Measurements from ENCODE around the gene MFSD12.

MFSD12 gene

GRCh38 chr19:3557461-3558248 lies at the start of gene MFSD12:
Gene MFSD12, minus strand, starts transcription at chr19:3557586. Its CDS starts 183 bp downstream, at chr19:3557403.
- TF ChIP-seq CTCF (IDR thresholded peaks at IDR 0.05; ENCODE audit: control insufficient read depth, insufficient read depth, low read depth, low read length, missing control alignments), result no peak
- DNase-seq (ENCODE audit: low read depth), result peak; percentile 74
- peak within 1 kb of the TSS; percentile 81 for H3K4me3 ChIP-seq (ENCODE audit: control insufficient read depth, low read depth, low read length)

GRCh38 chr19:3606690-3607289 lies 49.4 kb upstream of the MFSD12 start, which contains the start of gene TBXA2R:
Gene TBXA2R, minus strand, starts transcription at chr19:3606875. Its CDS starts 6,241 bp downstream, at chr19:3600634.
- no peak for TF ChIP-seq CTCF (IDR thresholded peaks at IDR 0.05; ENCODE audit: control insufficient read depth, insufficient read depth, low read depth, low read length, missing control alignments)
- peak within 1 kb of the TSS; percentile 44 for H3K4me3 ChIP-seq (ENCODE audit: control insufficient read depth, low read depth, low read length)
- no peak for DNase-seq (ENCODE audit: low read depth)

GRCh38 chr19:3606174-3606689 lies 48.8 kb upstream of the MFSD12 start:
- no peak for DNase-seq (ENCODE audit: low read depth)
- TF ChIP-seq CTCF (IDR thresholded peaks at IDR 0.05; ENCODE audit: control insufficient read depth, insufficient read depth, low read depth, low read length, missing control alignments), result no peak
- H3K4me3 ChIP-seq (ENCODE audit: control insufficient read depth, low read depth, low read length), result peak overlapping the region; percentile 44

GRCh38 chr19:3605770-3606169 lies 48.4 kb upstream of the MFSD12 start:
- H3K4me3 ChIP-seq (ENCODE audit: control insufficient read depth, low read depth, low read length), result peak overlapping the region; percentile 44
- TF ChIP-seq CTCF (IDR thresholded peaks at IDR 0.05; ENCODE audit: control insufficient read depth, insufficient read depth, low read depth, low read length, missing control alignments), result no peak
- DNase-seq (ENCODE audit: low read depth), result no peak

GRCh38 chr19:3605361-3605760 lies 48.0 kb upstream of the MFSD12 start:
- TF ChIP-seq CTCF (IDR thresholded peaks at IDR 0.05; ENCODE audit: control insufficient read depth, insufficient read depth, low read depth, low read length, missing control alignments), result no peak
- no peak overlapping the region for H3K4me3 ChIP-seq (ENCODE audit: control insufficient read depth, low read depth, low read length)
- DNase-seq (ENCODE audit: low read depth), result no peak

GRCh38 chr19:3604987-3605343 lies 47.6 kb upstream of the MFSD12 start:
- DNase-seq (ENCODE audit: low read depth), result no peak
- TF ChIP-seq CTCF (IDR thresholded peaks at IDR 0.05; ENCODE audit: control insufficient read depth, insufficient read depth, low read depth, low read length, missing control alignments), result no peak
- no peak overlapping the region for H3K4me3 ChIP-seq (ENCODE audit: control insufficient read depth, low read depth, low read length)

Data from AG09309 (cell line).